ENCODE results near the gene TTLL11.
"Not testable (repeated sequence)": the region's sequence is repeated elsewhere in the genome, so short reads cannot be mapped to it uniquely, and the experiment has no call there.

- not testable (repeated sequence) for TF ChIP-seq CTCF (conservative IDR thresholded peaks at IDR 0.05; ENCODE audit: low read length); EZH2phosphoT487 (IDR thresholded peaks at IDR 0.05; ENCODE audit: borderline replicate concordance)
These were observed 300.6 kb downstream of the TTLL11 start for GRCh38 chr9:121792476-121792875.

Measured in Loucy (cell line).